Transverse colon (tissue), 4 donors: ENCODE data around the gene ALKBH3. TPM values are rescaled to one million over a fixed set of nuclear protein-coding genes. Genes with fewer than 3 reads are reported as not detected.

Source experiments
- DNase-seq: peaks from one replicate; pipeline ENCODE4 v3.0.0-alpha.2; 2019
- H3K27ac ChIP-seq, 4 donors: fragments of 200-600 bp; sonication (generic); 2 replicates each; pipeline ENCODE4 v1.5.1; 2016 to 2018; ENCODE audit warnings: inconsistent platforms in 4 of 4
- H3K27me3 ChIP-seq: fragments of 200-600 bp; sonication (generic); 2 replicates; pipeline ENCODE4 v1.5.1; 2017; ENCODE audit warnings: inconsistent platforms
- H3K36me3 ChIP-seq, 4 donors: fragments of 200-600 bp; sonication (generic); 2 replicates each; pipeline ENCODE4 v1.5.1; 2017 to 2019; ENCODE audit warnings: inconsistent platforms in 4 of 4
- H3K4me1 ChIP-seq, 4 donors: fragments of 200-600 bp; sonication (generic); 2 replicates each; pipeline ENCODE4 v1.5.1; 2017 to 2020; ENCODE audit warnings: inconsistent platforms in 4 of 4
- H3K4me3 ChIP-seq, 4 donors: fragments of 200-600 bp; sonication (generic); 1 replicate in 1 of 4; 2 replicates in 3 of 4; pipeline versions ENCODE4 v1.5.1 to v1.6.1; 2017 to 2019; ENCODE audit warnings: inconsistent platforms in 4 of 4
- H3K9me3 ChIP-seq, 2 donors: fragments of 200-600 bp; sonication (generic); 2 replicates each; pipeline ENCODE4 v1.5.1; 2017 to 2019; ENCODE audit warnings: inconsistent platforms in 2 of 2
- EP300 ChIP-seq: sonication (generic); formaldehyde crosslinking; IDR thresholded peaks from one replicate; pipeline ENCODE4 v1.6.1; 2017; ENCODE audit warnings: antibody characterized with exemption, low read depth
- POLR2A ChIP-seq: fragments of 450-650 bp; IDR thresholded peaks from one replicate; pipeline ENCODE4 v1.6.1; 2016; ENCODE audit warnings: antibody characterized with exemption, mild to moderate bottlenecking, moderate library complexity
- POLR2AphosphoS5 ChIP-seq, 3 donors: sonication (generic); formaldehyde crosslinking; IDR thresholded peaks; one replicate each; pipeline ENCODE4 v1.6.1; 2016; ENCODE audit warnings: antibody characterized with exemption in 3 of 3
- WGBS, 2 donors: methylation state at CpG; one replicate each; pipeline ENCODE4 v1.1.5; 2018; ENCODE audit warnings: low coverage in 1 of 2; 5-methylcytosine and 5-hydroxymethylcytosine counted together
- in situ Hi-C, 4 donors: fragments of 200-750 bp; cut with MboI; loops; one replicate each; pipeline versions ENCODE4 v1.15.0 to v1.15.1; 2017; ENCODE audit warnings: low sequenced_read_pairs in 3 of 4, low pct_ligation_motif_present in 1 of 4, low pct_unique_long_range_greater_than_20kb in 1 of 4
- intact Hi-C: fragments of 100-400 bp; cut with DNase I; formaldehyde crosslinking; loops from one replicate; pipeline ENCODE4 v1.15.1; 2023; ENCODE audit warnings: low total_unique reads
- total RNA-seq, 4 donors: library from RNA; depleted of rRNA; stranded (reverse); fragments of >200 nt; gene quantifications; one replicate each; pipeline ENCODE4 v1.1.0, GENCODE V29; 2016
- TF ChIP-seq, protein P1 (sequence below), 5 experiments: fragments of 200-600 bp in 3 of 5; fragments of 450-650 bp in 2 of 5; sonication (generic) in 3 of 5; IDR thresholded peaks; 1 replicate in 2 of 5; 2 replicates in 3 of 5; pipeline ENCODE4 v1.5.1; 2016 to 2017; ENCODE audit warnings: antibody characterized with exemption in 5 of 5, inconsistent platforms in 3 of 5, mild to moderate bottlenecking in 2 of 5, moderate library complexity in 1 of 5

Gene ALKBH3
- total RNA-seq, 4 donors from 2014 or later = 7.2 to 27.6 (median 23.5) TPM

DNA sequence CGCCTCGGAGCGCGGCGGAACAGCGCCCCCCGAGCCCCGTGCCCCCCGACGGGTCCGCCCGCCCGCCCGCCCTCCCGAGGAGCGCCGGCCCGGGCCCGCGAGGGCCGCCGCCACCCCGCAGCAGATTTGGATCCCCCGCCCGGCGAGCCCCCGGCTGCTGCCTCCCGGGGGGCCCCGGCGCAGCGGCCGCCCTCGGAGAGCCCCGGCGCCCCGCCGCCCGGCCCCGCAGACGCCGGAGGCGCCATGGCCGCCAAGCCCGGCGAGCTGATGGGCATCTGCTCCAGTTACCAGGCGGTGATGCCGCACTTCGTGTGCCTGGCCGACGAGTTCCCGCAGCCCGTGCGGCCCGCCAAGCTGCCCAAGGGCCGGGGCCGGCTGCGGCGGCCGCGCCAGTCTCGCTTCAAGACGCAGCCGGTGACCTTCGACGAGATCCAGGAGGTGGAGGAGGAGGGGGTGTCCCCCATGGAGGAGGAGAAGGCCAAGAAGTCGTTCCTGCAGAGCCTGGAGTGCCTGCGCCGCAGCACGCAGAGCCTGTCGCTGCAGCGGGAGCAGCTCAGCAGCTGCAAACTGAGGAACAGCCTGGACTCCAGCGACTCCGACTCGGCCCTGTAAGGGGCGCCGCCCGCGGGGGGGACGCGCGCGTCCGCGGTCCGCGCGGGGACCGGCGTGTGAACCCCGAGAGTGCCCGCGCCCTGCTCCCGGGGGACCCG is 62.2 kb downstream of the ALKBH3 start:
- DNase-seq = no peak
- Histone ChIP-seq H3K9me3 (no peaks in the 10 kb centered on the region), H3K4me1 (peaks cover 0 to 29% (median 15%) of the 10 kb centered on the region in 4 donors), H3K27ac (peak overlapping the region; percentile 80 to 94 (median 88)), H3K27me3 (peaks cover 65% of the 10 kb centered on the region), H3K4me3 (peak overlapping the region; percentile 42 to 57 (median 54)), H3K36me3 (no peaks in the 10 kb centered on the region)
- peak in 2 of 3 donors; percentile 11 for TF ChIP-seq POLR2AphosphoS5 (IDR thresholded peaks at IDR 0.05)
- TF ChIP-seq, protein P1, sequence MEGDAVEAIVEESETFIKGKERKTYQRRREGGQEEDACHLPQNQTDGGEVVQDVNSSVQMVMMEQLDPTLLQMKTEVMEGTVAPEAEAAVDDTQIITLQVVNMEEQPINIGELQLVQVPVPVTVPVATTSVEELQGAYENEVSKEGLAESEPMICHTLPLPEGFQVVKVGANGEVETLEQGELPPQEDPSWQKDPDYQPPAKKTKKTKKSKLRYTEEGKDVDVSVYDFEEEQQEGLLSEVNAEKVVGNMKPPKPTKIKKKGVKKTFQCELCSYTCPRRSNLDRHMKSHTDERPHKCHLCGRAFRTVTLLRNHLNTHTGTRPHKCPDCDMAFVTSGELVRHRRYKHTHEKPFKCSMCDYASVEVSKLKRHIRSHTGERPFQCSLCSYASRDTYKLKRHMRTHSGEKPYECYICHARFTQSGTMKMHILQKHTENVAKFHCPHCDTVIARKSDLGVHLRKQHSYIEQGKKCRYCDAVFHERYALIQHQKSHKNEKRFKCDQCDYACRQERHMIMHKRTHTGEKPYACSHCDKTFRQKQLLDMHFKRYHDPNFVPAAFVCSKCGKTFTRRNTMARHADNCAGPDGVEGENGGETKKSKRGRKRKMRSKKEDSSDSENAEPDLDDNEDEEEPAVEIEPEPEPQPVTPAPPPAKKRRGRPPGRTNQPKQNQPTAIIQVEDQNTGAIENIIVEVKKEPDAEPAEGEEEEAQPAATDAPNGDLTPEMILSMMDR (IDR thresholded peaks at IDR 0.05) = no peak
- in situ Hi-C loops (no loop called here), intact Hi-C loops (loop anchor here (5.0 kb wide), 1 partner anchor 51 kb away; no protein-coding TSS in a partner anchor)
- WGBS, 2 donors = 0% methylated on average over 32 of the region's 94 CpGs; no CpG with 5 or more reads in 1 of the 2 donors

DNA sequence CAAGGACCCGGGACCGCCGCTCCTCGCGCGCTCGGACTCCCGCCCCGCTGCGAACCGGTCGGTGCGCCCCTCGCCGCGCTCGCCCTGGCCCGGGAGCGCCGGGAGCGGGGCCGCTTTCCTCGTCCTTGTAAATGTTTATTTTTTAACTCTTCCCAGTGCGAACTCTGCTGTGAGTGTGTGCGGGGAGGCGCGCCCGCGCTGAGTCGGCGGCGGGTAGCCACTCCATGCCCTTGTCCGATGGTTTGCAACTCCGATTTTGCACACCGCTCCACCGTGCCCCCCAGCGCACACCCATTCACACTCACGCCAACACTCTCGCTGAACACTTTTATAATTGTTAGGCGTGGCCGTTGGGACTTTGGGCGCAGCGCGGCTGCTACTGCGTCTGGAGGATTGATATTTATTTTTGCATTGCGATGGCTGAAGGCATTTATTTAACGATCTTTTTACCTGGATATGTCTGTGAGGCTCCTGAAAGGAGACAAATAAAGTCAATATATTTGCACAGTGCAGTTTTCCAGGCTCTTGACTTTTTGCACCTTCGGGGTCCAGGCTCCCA is 62.8 kb downstream of the ALKBH3 start:
- H3K4me3 ChIP-seq = peak overlapping the region; percentile 42 to 57 (median 54)
- intact Hi-C loops (loop anchor here (5.0 kb wide), 1 partner anchor 51 kb away; no protein-coding TSS in a partner anchor), in situ Hi-C loops (no loop called here)
- H3K27me3 ChIP-seq = peaks cover 65% of the 10 kb centered on the region
- TF ChIP-seq POLR2AphosphoS5 (IDR thresholded peaks at IDR 0.05) (no peak), EP300 (no peak), POLR2A (no peak)
- TF ChIP-seq, protein P1 (IDR thresholded peaks at IDR 0.05) = no peak
- no peak for DNase-seq
- peaks cover 0 to 29% (median 15%) of the 10 kb centered on the region in 4 donors for H3K4me1 ChIP-seq
- no peaks in the 10 kb centered on the region for H3K36me3 ChIP-seq
- H3K27ac ChIP-seq = peak overlapping the region; percentile 80 to 94 (median 88)
- 0 to 1% methylated on average over 2 to 44 of the region's 48 CpGs for WGBS, 2 donors
- no peaks in the 10 kb centered on the region for H3K9me3 ChIP-seq

DNA sequence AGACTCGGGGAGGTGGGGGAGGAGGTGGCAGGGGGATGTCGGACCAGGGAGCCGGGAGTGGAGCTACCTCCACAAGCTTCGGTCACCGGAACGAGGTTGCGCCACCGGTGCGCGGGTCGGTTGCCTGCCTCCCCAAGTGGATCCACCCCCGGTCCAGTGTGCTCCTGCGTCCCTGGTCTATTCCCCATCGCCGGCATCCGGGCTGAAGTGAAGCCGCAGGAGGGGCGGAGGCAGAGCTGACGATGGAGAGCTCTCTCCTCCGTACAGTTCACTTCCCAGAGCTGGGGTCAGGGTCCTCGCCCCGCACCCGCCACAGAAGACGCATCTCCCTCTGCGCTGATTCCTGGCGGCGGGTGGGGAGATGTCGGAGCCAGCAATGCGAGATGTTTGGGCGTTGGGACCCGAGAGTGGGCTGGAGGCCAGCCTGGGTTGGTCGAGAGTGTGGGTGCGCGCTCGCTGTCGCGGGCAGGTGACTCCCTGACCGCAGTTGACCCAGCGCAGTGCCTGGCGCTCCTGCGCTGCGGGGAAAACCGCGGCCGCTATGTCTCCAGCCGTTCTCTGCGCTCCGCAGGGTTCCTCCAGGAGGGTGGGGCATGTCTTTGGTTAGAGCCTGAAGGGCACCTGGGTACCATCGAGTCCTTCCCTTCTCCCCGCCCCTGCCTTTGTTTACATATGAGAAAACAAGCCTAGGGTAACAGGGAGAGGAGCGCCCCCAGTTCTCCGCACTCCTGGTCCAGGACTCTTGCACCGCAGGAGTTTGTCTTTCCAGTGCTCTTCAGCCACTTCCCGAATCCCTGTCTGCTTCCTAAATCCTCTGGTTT is 63.5 kb downstream of the ALKBH3 start:
- Histone ChIP-seq H3K36me3 (no peaks in the 10 kb centered on the region), H3K27me3 (peaks cover 60% of the 10 kb centered on the region), H3K9me3 (no peaks in the 10 kb centered on the region), H3K4me3 (peak overlapping the region; percentile 42 to 57 (median 54)), H3K4me1 (peaks cover 0 to 29% (median 15%) of the 10 kb centered on the region in 4 donors), H3K27ac (peak overlapping the region; percentile 80 to 94 (median 88))
- WGBS, 2 donors = 1% methylated on average over 48 of the region's 54 CpGs; no CpG with 5 or more reads in 1 of the 2 donors
- TF ChIP-seq, protein P1 (IDR thresholded peaks at IDR 0.05) = no peak
- no peak for TF ChIP-seq POLR2A
- no peak for TF ChIP-seq EP300
- TF ChIP-seq POLR2AphosphoS5 (IDR thresholded peaks at IDR 0.05) = peak in 1 of 3 donors; percentile 22
- DNase-seq = no peak
- in situ Hi-C loops (no loop called here), intact Hi-C loops (loop anchor here (5.0 kb wide), 1 partner anchor 52 kb away; no protein-coding TSS in a partner anchor)
